ENCODE data around the gene LPCAT4. TPM values are rescaled to one million over a fixed set of nuclear protein-coding genes. Genes with fewer than 3 reads are reported as not detected.
A peak's percentile ranks its signal among the peaks of the same experiment; 100 is the strongest.
"Not testable (repeated sequence)": the region's sequence is repeated elsewhere in the genome, so short reads cannot be mapped to it uniquely, and the experiment has no call there.

The LPCAT4 gene, protein sequence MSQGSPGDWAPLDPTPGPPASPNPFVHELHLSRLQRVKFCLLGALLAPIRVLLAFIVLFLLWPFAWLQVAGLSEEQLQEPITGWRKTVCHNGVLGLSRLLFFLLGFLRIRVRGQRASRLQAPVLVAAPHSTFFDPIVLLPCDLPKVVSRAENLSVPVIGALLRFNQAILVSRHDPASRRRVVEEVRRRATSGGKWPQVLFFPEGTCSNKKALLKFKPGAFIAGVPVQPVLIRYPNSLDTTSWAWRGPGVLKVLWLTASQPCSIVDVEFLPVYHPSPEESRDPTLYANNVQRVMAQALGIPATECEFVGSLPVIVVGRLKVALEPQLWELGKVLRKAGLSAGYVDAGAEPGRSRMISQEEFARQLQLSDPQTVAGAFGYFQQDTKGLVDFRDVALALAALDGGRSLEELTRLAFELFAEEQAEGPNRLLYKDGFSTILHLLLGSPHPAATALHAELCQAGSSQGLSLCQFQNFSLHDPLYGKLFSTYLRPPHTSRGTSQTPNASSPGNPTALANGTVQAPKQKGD
- total RNA-seq: 10 to 100 TPM; 55.6 to 56.9 TPM

DNA sequence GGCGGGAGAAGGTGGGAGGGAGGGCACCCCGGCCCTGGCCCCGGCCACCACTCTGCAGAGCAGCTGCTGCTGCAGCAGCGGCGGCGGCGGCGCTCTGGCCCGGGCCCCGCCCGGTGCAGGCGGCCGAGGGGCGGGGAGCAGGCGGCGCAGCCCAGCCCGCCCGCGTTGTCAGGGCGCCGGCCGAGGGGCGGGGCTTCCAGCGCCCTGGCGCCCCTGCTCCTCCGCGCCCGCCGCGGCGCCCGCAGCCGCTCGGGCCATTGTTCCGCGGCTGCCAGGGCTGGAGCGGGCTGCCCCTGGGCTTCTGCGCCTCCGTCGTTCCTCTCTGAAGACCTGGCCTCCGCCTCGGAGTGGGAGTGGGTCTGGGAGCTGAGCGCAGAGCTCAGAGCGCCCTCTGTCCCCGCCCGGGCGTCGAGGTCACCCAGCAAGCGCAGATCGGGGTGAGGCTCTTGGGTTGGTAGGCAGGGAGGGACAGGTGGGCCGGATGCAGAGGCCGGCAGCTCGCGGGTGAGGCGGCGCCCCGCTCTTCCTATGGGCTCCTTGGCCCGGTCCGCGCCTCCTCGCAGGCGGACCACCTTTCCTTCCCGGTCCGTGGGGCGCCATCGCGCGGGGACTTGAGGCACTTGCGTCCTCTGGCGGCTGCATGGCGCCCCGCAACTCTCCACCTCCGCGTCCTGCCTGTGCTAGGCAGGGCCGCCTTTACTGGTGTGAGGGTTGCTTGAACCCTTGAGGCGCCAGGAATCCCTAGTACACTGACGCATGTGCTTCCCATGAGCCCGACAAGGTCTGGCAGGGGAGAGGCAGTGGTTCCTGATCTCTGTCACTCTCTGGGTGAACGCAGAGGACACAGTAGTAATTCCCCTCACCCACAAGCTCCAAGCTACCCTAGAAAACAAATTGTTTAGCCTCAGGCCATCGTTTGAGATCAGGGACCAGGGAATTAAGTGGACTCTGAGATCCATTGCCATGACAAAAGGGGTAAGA lies at the start of gene LPCAT4:
Gene LPCAT4 (minus strand): TSS at position 96 of the 981 bp plus-strand sequence. CDS start 96 bp downstream, outside the sequence.
- ATAC-seq: peak; percentile 88
- DNase-seq: peak; percentile 93
- Mint-ChIP-seq H3K27ac (peak within 1 kb of the TSS; percentile 97), H3K9me3 (no peaks in the 10 kb centered on the region), H3K36me3 (ENCODE audit: low read depth) (peaks cover 10% of the 10 kb centered on the region), H3K27me3 (no peaks in the 10 kb centered on the region), H3K4me3 (peak within 1 kb of the TSS; percentile 99), H3K4me1 (ENCODE audit: low read depth) (peaks cover 33% of the 10 kb centered on the region)
- ChIA-PET CTCF (interaction anchor here (0.6 to 4.7 kb wide), 38 partner anchors 9 to 328 kb away, joined by 3 to 79 read pairs (median 4); partner anchors contain the start of genes AVEN, EMC4, EMC7 and GOLGA8A), POLR2A (interaction anchor here (0.6 to 2.3 kb wide), 13 partner anchors 9 to 306 kb away, joined by 3 to 12 read pairs (median 3); partner anchors contain the start of genes EMC4, GOLGA8B, NOP10 and NUTM1)
- intact Hi-C loops (cut with micrococcal nuclease): loop anchor here (1.0 kb wide), 1 partner anchor 24 kb away; the partner anchor contains the start of genes NOP10 and NUTM1
- TF ChIP-seq, protein P1, sequence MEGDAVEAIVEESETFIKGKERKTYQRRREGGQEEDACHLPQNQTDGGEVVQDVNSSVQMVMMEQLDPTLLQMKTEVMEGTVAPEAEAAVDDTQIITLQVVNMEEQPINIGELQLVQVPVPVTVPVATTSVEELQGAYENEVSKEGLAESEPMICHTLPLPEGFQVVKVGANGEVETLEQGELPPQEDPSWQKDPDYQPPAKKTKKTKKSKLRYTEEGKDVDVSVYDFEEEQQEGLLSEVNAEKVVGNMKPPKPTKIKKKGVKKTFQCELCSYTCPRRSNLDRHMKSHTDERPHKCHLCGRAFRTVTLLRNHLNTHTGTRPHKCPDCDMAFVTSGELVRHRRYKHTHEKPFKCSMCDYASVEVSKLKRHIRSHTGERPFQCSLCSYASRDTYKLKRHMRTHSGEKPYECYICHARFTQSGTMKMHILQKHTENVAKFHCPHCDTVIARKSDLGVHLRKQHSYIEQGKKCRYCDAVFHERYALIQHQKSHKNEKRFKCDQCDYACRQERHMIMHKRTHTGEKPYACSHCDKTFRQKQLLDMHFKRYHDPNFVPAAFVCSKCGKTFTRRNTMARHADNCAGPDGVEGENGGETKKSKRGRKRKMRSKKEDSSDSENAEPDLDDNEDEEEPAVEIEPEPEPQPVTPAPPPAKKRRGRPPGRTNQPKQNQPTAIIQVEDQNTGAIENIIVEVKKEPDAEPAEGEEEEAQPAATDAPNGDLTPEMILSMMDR (IDR thresholded peaks at IDR 0.05): peak; percentile 93

DNA sequence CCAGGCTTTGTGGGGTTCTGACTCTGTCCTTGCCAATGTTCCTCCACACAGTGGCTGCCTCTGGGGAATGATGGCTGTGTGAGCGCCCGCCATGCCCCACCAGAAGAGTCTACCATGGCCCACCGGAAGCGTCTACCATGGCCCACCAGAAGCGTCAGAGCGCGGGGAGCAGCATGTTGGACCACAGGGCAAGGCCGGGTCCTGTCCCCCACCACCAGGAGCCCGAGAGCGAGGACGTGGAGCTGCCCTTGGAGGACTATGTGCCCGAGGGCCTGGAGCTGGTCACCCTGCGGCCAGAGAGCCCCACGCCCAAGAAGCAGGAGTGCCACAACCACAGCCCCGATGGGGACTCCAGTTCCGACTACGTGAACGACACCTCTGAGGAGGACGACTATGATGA lies 42.5 kb upstream of the LPCAT4 start:
- DNase-seq; intact Hi-C loops (cut with micrococcal nuclease); H3K36me3 Mint-ChIP-seq (ENCODE audit: low read depth); POLR2A ChIA-PET; H3K27me3 Mint-ChIP-seq; ATAC-seq; H3K4me3 Mint-ChIP-seq; H3K9me3 Mint-ChIP-seq; CTCF ChIA-PET; H3K27ac Mint-ChIP-seq; H3K4me1 Mint-ChIP-seq (ENCODE audit: low read depth): not testable (repeated sequence)

DNA sequence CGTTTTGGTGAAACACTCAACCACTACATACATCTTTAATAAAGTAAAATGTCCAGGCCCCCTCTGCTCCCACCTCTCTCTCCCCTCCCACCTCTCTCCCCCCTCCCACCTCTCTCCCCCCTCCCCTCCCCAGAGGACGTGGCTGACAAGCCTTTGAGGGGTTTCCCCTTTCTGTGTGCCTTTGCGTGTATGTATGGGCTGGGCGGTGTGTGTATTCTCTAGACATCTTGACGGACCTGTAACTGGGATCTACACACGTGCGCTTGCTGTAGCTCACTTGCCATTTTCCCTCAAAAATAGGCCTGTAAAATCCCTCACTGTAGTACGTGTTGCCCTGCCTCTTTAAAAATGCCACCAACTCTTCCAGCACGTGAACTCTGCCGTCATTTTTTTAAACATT lies 42.0 kb upstream of the LPCAT4 start:
- H3K36me3 Mint-ChIP-seq (ENCODE audit: low read depth); CTCF ChIA-PET; H3K4me3 Mint-ChIP-seq; H3K27ac Mint-ChIP-seq; DNase-seq; H3K27me3 Mint-ChIP-seq; intact Hi-C loops (cut with micrococcal nuclease); POLR2A ChIA-PET; H3K4me1 Mint-ChIP-seq (ENCODE audit: low read depth); H3K9me3 Mint-ChIP-seq: not testable (repeated sequence)
- peak; percentile 59 for ATAC-seq

DNA sequence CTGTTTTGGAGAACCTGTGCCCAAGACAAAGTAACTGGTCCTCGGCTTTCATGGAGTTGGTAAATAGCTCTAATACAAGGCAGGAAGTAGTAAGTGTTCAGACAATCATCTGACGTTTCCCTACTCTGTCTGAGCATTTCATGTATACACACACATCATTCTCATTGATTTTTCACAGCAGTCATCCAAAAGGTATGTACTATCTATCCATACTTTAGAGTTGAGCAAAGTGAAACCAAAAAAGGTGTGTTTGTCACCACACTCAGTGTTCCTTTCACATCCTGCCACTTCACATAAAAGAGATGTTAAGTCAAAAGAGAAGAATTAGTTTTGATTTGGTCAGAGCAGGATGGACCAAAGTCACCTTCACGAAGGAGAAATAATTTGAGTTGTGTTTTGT lies 36.9 kb upstream of the LPCAT4 start:
- intact Hi-C loops (cut with micrococcal nuclease); DNase-seq; H3K27me3 Mint-ChIP-seq; H3K36me3 Mint-ChIP-seq (ENCODE audit: low read depth); H3K4me1 Mint-ChIP-seq (ENCODE audit: low read depth); H3K27ac Mint-ChIP-seq; CTCF ChIA-PET; H3K9me3 Mint-ChIP-seq; H3K4me3 Mint-ChIP-seq; POLR2A ChIA-PET: not testable (repeated sequence)
- peak; percentile 81 for ATAC-seq

DNA sequence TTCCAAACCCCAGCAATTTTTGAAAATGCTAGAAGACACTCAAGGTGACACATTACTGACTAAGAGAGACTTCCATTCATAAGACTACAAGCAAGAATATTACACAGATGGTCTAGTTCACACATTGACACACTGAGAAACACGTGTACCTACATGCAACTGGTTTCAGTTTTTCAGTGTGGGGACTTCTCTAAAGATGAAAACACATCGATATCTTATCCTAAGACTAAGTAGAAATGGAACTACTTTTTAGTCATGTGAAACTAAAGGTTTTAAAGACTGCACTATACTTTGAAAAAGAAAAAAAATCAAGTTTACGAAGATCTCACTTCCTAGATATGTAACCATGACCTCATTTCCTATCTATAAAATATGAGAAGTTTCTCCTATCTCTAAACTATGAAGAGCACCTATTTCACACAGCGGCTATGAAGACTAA lies 36.2 kb upstream of the LPCAT4 start:
- H3K9me3 Mint-ChIP-seq; CTCF ChIA-PET; POLR2A ChIA-PET; H3K27me3 Mint-ChIP-seq; H3K4me3 Mint-ChIP-seq; H3K27ac Mint-ChIP-seq; H3K36me3 Mint-ChIP-seq (ENCODE audit: low read depth); H3K4me1 Mint-ChIP-seq (ENCODE audit: low read depth); intact Hi-C loops (cut with micrococcal nuclease); DNase-seq: not testable (repeated sequence)
- ATAC-seq: peak; percentile 71

DNA sequence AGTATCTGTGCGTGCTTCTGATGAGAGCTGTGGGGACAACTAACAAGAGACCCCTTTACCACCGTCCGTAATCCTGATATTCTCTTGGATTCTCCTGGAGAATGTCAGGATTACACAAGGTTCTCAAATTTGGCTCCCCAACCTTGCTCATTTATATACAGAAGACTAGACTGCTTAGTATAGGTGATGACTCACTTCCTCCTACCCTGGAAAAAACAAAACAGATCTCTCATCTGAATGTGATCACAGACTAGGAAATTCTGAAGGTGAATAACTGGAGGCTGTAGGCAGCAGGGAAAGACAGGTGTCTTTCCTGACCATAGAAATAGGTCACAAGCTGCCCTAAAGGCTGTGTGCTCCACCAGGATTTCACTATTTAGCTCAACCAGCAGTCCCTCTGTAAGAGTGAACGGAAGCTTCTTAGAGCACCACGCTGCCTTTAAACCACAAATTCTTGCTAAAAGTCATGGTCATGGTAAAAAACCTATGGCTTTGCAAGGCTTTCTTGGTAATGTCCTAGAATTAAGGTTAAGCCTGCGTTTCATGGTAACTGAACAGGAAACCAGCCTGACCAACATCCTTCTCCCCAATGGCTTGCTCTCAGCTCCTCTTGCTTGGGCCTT lies 30.8 kb upstream of the LPCAT4 start:
- peak; percentile 91 for ATAC-seq
- intact Hi-C loops (cut with micrococcal nuclease): not testable (repeated sequence)

DNA sequence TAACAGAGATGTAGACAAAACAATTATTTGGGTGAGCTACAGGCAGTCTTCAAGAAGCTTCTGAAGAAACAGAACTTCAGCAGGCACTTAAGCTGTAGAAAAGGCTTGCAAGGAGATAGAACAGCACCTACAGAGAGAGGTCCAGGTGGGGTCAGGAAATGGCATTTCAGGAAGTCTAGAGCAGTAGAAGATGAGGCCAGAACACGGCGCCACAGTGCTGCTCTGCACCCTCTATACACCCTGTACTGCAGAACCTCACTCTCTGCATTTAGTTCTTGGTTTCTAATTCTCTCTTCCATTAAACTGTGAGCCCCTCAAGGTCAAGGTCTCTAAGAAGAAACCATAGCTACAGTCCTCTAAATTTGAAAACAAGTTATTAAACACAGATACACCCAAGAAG lies 26.0 kb upstream of the LPCAT4 start:
- H3K9me3 Mint-ChIP-seq; DNase-seq; H3K4me3 Mint-ChIP-seq; H3K27me3 Mint-ChIP-seq; H3K36me3 Mint-ChIP-seq (ENCODE audit: low read depth); ATAC-seq; CTCF ChIA-PET; H3K27ac Mint-ChIP-seq; intact Hi-C loops (cut with micrococcal nuclease); POLR2A ChIA-PET; H3K4me1 Mint-ChIP-seq (ENCODE audit: low read depth): not testable (repeated sequence)

More for the DNA sequence above, 30.8 kb upstream of the LPCAT4 start:
- POLR2A ChIA-PET; CTCF ChIA-PET; H3K36me3 Mint-ChIP-seq (ENCODE audit: low read depth); H3K4me1 Mint-ChIP-seq (ENCODE audit: low read depth); H3K9me3 Mint-ChIP-seq; H3K4me3 Mint-ChIP-seq; H3K27ac Mint-ChIP-seq; H3K27me3 Mint-ChIP-seq: not testable (repeated sequence)
- DNase-seq: peak; percentile 11

DNA sequence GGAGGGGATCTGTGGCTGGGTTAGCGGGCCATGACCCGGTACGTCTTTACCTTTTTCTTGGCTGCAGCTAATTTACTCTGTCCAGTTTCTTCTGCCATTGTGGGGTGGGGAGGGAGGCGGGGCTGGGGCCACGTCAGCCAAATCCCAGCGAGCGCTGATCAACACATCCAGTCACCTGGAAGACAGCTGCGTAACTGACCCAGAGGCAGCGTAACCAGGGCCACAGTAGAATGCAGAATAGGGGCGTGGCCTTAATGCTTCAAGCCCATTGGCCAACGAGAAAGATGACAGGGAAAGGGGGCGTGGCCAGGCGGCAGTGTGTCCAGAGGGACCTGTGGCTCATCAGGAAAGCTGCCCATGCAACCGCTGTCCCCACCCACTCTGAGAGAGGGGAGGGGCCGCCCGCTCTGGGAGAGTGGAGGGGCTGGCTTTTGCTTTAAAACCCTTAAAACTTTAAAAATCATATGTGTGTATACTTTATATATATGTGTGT lies 22.6 kb upstream of the LPCAT4 start:
- H3K4me1 Mint-ChIP-seq (ENCODE audit: low read depth); intact Hi-C loops (cut with micrococcal nuclease); H3K9me3 Mint-ChIP-seq; H3K27me3 Mint-ChIP-seq; H3K27ac Mint-ChIP-seq; CTCF ChIA-PET; POLR2A ChIA-PET; DNase-seq; H3K36me3 Mint-ChIP-seq (ENCODE audit: low read depth); H3K4me3 Mint-ChIP-seq; ATAC-seq: not testable (repeated sequence)

DNA sequence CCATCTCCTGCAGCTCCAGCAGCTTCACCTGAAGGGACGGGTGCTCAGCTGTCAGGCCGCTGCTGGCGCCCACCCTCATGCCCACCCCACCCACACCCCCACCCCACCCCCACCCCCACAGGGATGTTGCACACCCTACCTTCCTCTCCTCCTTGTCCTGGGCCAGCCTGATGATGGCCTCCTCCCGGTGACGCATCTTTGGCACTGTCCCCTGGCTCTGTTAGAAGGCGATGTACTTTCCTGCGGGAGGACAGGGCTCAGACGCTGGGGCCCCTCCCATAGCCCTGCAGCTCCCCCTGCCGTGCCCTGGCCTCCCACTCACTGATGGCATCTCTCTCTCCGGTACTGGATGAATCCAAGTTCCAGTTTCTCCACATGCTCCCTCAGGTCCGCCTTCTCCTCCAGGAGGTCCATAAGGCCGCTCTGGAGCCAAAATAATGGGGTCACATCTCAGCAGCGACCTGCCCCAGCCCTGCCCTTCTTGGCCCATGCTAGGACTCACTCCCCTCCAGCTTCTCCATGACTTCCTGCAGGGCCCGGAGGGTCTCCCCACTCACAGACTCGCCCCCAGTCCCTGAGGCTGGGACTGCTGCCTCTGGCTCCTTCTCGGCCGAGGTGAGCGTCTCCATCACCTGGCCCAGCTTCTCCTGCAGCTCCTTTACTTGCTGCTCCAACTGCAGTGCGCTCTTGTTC lies 15.0 kb upstream of the LPCAT4 start:
- DNase-seq; H3K27ac Mint-ChIP-seq; ATAC-seq; CTCF ChIA-PET; POLR2A ChIA-PET; H3K4me3 Mint-ChIP-seq; H3K36me3 Mint-ChIP-seq (ENCODE audit: low read depth); H3K9me3 Mint-ChIP-seq; intact Hi-C loops (cut with micrococcal nuclease); H3K4me1 Mint-ChIP-seq (ENCODE audit: low read depth); H3K27me3 Mint-ChIP-seq: not testable (repeated sequence)

Data from activated CD8-positive, alpha-beta T cell treated with anti-CD3 and anti-CD28 coated beads for 36 hours (primary cell).